ENCODE data around the gene ZSCAN23. TPM values are rescaled to one million over a fixed set of nuclear protein-coding genes. Genes with fewer than 3 reads are reported as not detected.
A peak's percentile ranks its signal among the peaks of the same experiment; 100 is the strongest.

The ZSCAN23 gene
- total and polyA plus RNA-seq, 2 donors from 2014 or later: 0.49 to 5.5 TPM

- TF ChIP-seq CTCF (IDR thresholded peaks at IDR 0.05; ENCODE audit: borderline replicate concordance, extremely low read depth, insufficient read depth): peak; percentile 25
- H3K4me1 ChIP-seq (ENCODE audit: control insufficient read depth in 2 of 3, insufficient read depth in 2 of 3, low read depth in 1 of 3, low read length in 3 of 3): peaks cover 0 to 3% (median 0%) of the 10 kb centered on the region in 3 donors
- no peaks in the 10 kb centered on the region for H3K27me3 ChIP-seq (ENCODE audit: control insufficient read depth, insufficient read depth, low read length)
- H3K9ac ChIP-seq (ENCODE audit: low read length in 3 of 3): peak within 1 kb of the TSS; percentile 52 to 88 (median 82)
- H3K4me3 ChIP-seq (ENCODE audit: low read length in 3 of 3): peak within 1 kb of the TSS; percentile 83 to 98 (median 96)
- no peaks in the 10 kb centered on the region for H3K9me3 ChIP-seq (ENCODE audit: control insufficient read depth in 2 of 3, insufficient read depth in 1 of 3, low read length in 3 of 3)
- H3K36me3 ChIP-seq (ENCODE audit: control insufficient read depth in 2 of 3, insufficient read depth in 3 of 3, low read length in 3 of 3): no peaks in the 10 kb centered on the region
- DNase-seq (peak; percentile 89 to 96 (median 92)), FAIRE-seq (no peak)
- no peak within 1 kb of the TSS for H3K27ac ChIP-seq (ENCODE audit: low read depth in 2 of 2, low read length in 2 of 2)
- intact Hi-C loops (cut with DNase I): no loop called here
These were observed 43.8 kb downstream of the ZSCAN23 start, which contains the start of gene ZSCAN12 for GRCh38 chr6:28399350-28400121. TSS of gene ZSCAN12 (minus strand) at chr6:28399747. CDS start at chr6:28398405, 1,342 bp downstream.

- no peak overlapping the region for H3K9ac ChIP-seq (ENCODE audit: low read length in 3 of 3)
- H3K9me3 ChIP-seq (ENCODE audit: control insufficient read depth in 2 of 3, insufficient read depth in 1 of 3, low read length in 3 of 3): no peaks in the 10 kb centered on the region
- TF ChIP-seq CTCF (IDR thresholded peaks at IDR 0.05; ENCODE audit: borderline replicate concordance, extremely low read depth, insufficient read depth): no peak
- H3K4me3 ChIP-seq (ENCODE audit: low read length in 3 of 3): no peak overlapping the region
- H3K27ac ChIP-seq (ENCODE audit: low read depth in 2 of 2, low read length in 2 of 2): no peak overlapping the region
- intact Hi-C loops (cut with DNase I): no loop called here
- DNase-seq (no peak), FAIRE-seq (no peak)
- H3K36me3 ChIP-seq (ENCODE audit: control insufficient read depth in 2 of 3, insufficient read depth in 3 of 3, low read length in 3 of 3): peaks cover under 1 to 8% (median 5%) of the 10 kb centered on the region in 3 donors
- no peaks in the 10 kb centered on the region for H3K27me3 ChIP-seq (ENCODE audit: control insufficient read depth, insufficient read depth, low read length)
- peaks cover 0 to 3% (median 0%) of the 10 kb centered on the region in 3 donors for H3K4me1 ChIP-seq (ENCODE audit: control insufficient read depth in 2 of 3, insufficient read depth in 2 of 3, low read depth in 1 of 3, low read length in 3 of 3)
These were observed 47.4 kb downstream of the ZSCAN23 start for GRCh38 chr6:28395918-28396317.

GRCh38 chr6:28393912-28394662, 49.2 kb downstream of the ZSCAN23 start:
- FAIRE-seq: no peak
- no peak for TF ChIP-seq CTCF (IDR thresholded peaks at IDR 0.05; ENCODE audit: borderline replicate concordance, extremely low read depth, insufficient read depth)
- intact Hi-C loops (cut with DNase I): no loop called here
- Histone ChIP-seq H3K9me3 (ENCODE audit: control insufficient read depth in 2 of 3, insufficient read depth in 1 of 3, low read length in 3 of 3) (no peaks in the 10 kb centered on the region), H3K27ac (ENCODE audit: low read depth in 2 of 2, low read length in 2 of 2) (no peak overlapping the region), H3K4me1 (ENCODE audit: control insufficient read depth in 2 of 3, insufficient read depth in 2 of 3, low read depth in 1 of 3, low read length in 3 of 3) (peaks cover 0 to 3% (median 0%) of the 10 kb centered on the region in 3 donors), H3K36me3 (ENCODE audit: control insufficient read depth in 2 of 3, insufficient read depth in 3 of 3, low read length in 3 of 3) (peaks cover 7 to 21% (median 18%) of the 10 kb centered on the region in 3 donors), H3K4me3 (ENCODE audit: low read length in 3 of 3) (no peak overlapping the region), H3K9ac (ENCODE audit: low read length in 3 of 3) (no peak overlapping the region), H3K27me3 (ENCODE audit: control insufficient read depth, insufficient read depth, low read length) (no peaks in the 10 kb centered on the region)
- peak in 2 of 5 donors; percentile 13 to 30 for DNase-seq

Data from kidney (tissue), 14 donors.